SK-N-SH (cell line): ENCODE results near the gene MAPT. TPM values are rescaled to one million over a fixed set of nuclear protein-coding genes. Genes with fewer than 3 reads are reported as not detected.
A peak's percentile ranks its signal among the peaks of the same experiment; 100 is the strongest.

Experiments used
- CTCF ChIA-PET: fragments of 300-600, 350-600 bp; formaldehyde crosslinking; extraction: SDS; loops from one replicate; lab custom pipeline; 2021; lab: Yijun Ruan, JAX
- POLR2A ChIA-PET: fragments of 350-600 bp; sonication (Branson Sonifier 250); formaldehyde crosslinking; extraction: SDS; loops from one replicate; lab custom pipeline; 2020; ENCODE audit warnings: antibody characterized with exemption, inconsistent platforms; lab: Yijun Ruan, JAX
- DNase-seq: peaks from one replicate; pipeline ENCODE4 v3.0.0; 2012
- H2AFZ ChIP-seq: fragments of 200-600 bp; sonication (generic); 2 replicates; pipeline ENCODE4 v1.8.1; 2016; ENCODE audit warnings: antibody characterized with exemption, mild to moderate bottlenecking, low read depth
- H3F3A ChIP-seq: fragments of 200-600 bp; sonication (generic); replicated peaks from 2 replicates; pipeline ENCODE3; 2016; ENCODE audit warnings: antibody characterized with exemption, mild to moderate bottlenecking; ENCODE audit not compliant: insufficient read depth
- H3K27ac ChIP-seq, 2 experiments: fragments of 200-500 bp in 1 of 2; fragments of 200-600 bp in 1 of 2; sonication (Bioruptor generic) in 1 of 2; sonication (generic), shearing (Covaris generic) in 1 of 2; 2 replicates each; pipeline versions ENCODE4 v1.5.1 to v1.6.1; 2014 to 2016; ENCODE audit warnings: low read depth in 2 of 2, inconsistent platforms in 1 of 2, low read length in 1 of 2, mild to moderate bottlenecking in 1 of 2, mixed read lengths in 1 of 2
- H3K27me3 ChIP-seq: fragments of 200-600 bp; sonication (generic), shearing (Covaris generic); 2 replicates; pipeline ENCODE4 v1.6.1; 2016; ENCODE audit warnings: mixed run types; ENCODE audit not compliant: insufficient read depth
- H3K36me3 ChIP-seq, 2 experiments: fragments of 200-500 bp in 1 of 2; fragments of 200-600 bp in 1 of 2; sonication (Bioruptor generic) in 1 of 2; sonication (generic) in 1 of 2; replicated peaks in 1 of 2; 2 replicates each; pipeline versions ENCODE3 to v1.5.1; 2014 to 2016; ENCODE audit warnings: low read length in 1 of 2, mild to moderate bottlenecking in 1 of 2; ENCODE audit not compliant: insufficient read depth in 2 of 2, control insufficient read depth in 1 of 2
- H3K4me1 ChIP-seq, 2 experiments: fragments of 200-500 bp in 1 of 2; fragments of 200-600 bp in 1 of 2; sonication (Bioruptor generic) in 1 of 2; sonication (generic), shearing (Covaris generic) in 1 of 2; 2 replicates each; pipeline versions ENCODE4 v1.5.1 to v1.6.1; 2014 to 2016; ENCODE audit warnings: low read depth in 1 of 2, low read length in 1 of 2, mixed run types in 1 of 2; ENCODE audit not compliant: insufficient read depth in 2 of 2, control insufficient read depth in 1 of 2
- H3K4me2 ChIP-seq: fragments of 200-600 bp; sonication (generic), shearing (Covaris generic); 2 replicates; pipeline ENCODE4 v1.6.1; 2017; ENCODE audit warnings: mixed run types
- H3K4me3 ChIP-seq, 2 experiments: fragments of 200-500 bp in 1 of 2; fragments of 200-600 bp in 1 of 2; sonication (Bioruptor generic) in 1 of 2; sonication (generic), shearing (Covaris generic) in 1 of 2; 2 replicates each; pipeline versions ENCODE4 v1.5.1 to v1.8.1; 2014 to 2016; ENCODE audit warnings: low read depth in 2 of 2, inconsistent platforms in 1 of 2, low read length in 1 of 2, mild to moderate bottlenecking in 1 of 2, mixed read lengths in 1 of 2, moderate library complexity in 1 of 2
- H3K79me2 ChIP-seq: fragments of 200-600 bp; sonication (generic); 2 replicates; pipeline ENCODE4 v1.8.1; 2017; ENCODE audit warnings: mild to moderate bottlenecking; ENCODE audit not compliant: insufficient read depth
- H3K9ac ChIP-seq: fragments of 200-600 bp; sonication (generic); 2 replicates; pipeline ENCODE4 v1.6.1; 2017; ENCODE audit warnings: mixed run types
- H3K9me2 ChIP-seq: fragments of 200-600 bp; sonication (generic); 2 replicates; pipeline ENCODE4 v1.6.1; 2017; ENCODE audit warnings: mixed run types
- H3K9me3 ChIP-seq: fragments of 200-600 bp; sonication (generic); 2 replicates; pipeline ENCODE4 v1.6.1; 2017; ENCODE audit warnings: mixed run types, mild to moderate bottlenecking, moderate library complexity
- H4K20me1 ChIP-seq: fragments of 200-600 bp; sonication (generic); 2 replicates; pipeline ENCODE4 v1.6.1; 2017; ENCODE audit warnings: mild to moderate bottlenecking, mixed run types; ENCODE audit not compliant: insufficient read depth
- CHD2 ChIP-seq: fragments of 150-350 bp; IDR thresholded peaks from 2 replicates; pipeline ENCODE4 v1.6.1; 2018; ENCODE audit warnings: low read length; ENCODE audit not compliant: partially characterized antibody
- FOSL2 ChIP-seq: IDR thresholded peaks from 2 replicates; pipeline ENCODE4 v1.4.0; 2012; ENCODE audit warnings: low read depth, mild to moderate bottlenecking, moderate library complexity, borderline replicate concordance
- FOXJ3 ChIP-seq: sonication (generic); formaldehyde crosslinking; IDR thresholded peaks from 2 replicates; pipeline ENCODE4 v1.5.1; 2020; ENCODE audit warnings: mild to moderate bottlenecking, missing genetic modification reagents
- FOXM1 ChIP-seq: IDR thresholded peaks from 2 replicates; pipeline ENCODE4 v1.4.0; 2012; ENCODE audit warnings: low read depth, mild to moderate bottlenecking
- MAX ChIP-seq: IDR thresholded peaks from 2 replicates; pipeline ENCODE4 v1.4.0; 2012; ENCODE audit warnings: low read depth
- MEF2A ChIP-seq: IDR thresholded peaks from 2 replicates; pipeline ENCODE4 v1.4.0; 2012; ENCODE audit warnings: low read depth, borderline replicate concordance
- NFIC ChIP-seq: IDR thresholded peaks from 2 replicates; pipeline ENCODE4 v1.4.0; 2012; ENCODE audit warnings: borderline replicate concordance
- PBX3 ChIP-seq: IDR thresholded peaks from 2 replicates; pipeline ENCODE4; 2012
- REST ChIP-seq: IDR thresholded peaks from 2 replicates; pipeline ENCODE4 v1.6.1; 2012; ENCODE audit warnings: mild to moderate bottlenecking, low read depth, low read length, moderate library complexity
- TEAD4 ChIP-seq: IDR thresholded peaks from 2 replicates; pipeline ENCODE4 v1.4.0; 2012; ENCODE audit warnings: mild to moderate bottlenecking, borderline replicate concordance; ENCODE audit not compliant: insufficient read depth
- WGBS: methylation state at CpG from one replicate; pipeline ENCODE4 v1.1.6; 2017; ENCODE audit warnings: low lambda C conversion rate; 5-methylcytosine and 5-hydroxymethylcytosine counted together
- polyA plus RNA-seq, 3 experiments: library from polyadenylated mRNA; depleted of rRNA; stranded (reverse); fragments of >200 nt; gene quantifications; 2 replicates each; pipeline ENCODE4 v1.2.3, GENCODE V29; 2012
- TF ChIP-seq, protein P1 (sequence below): IDR thresholded peaks from 2 replicates; pipeline ENCODE4 v1.4.0; 2012; ENCODE audit warnings: low read depth, borderline replicate concordance
- TF ChIP-seq, protein P2 (sequence below): fragments of 150-350 bp; IDR thresholded peaks from 2 replicates; pipeline ENCODE4 v1.6.1; 2016; ENCODE audit warnings: mild to moderate bottlenecking, low read depth, low read length

MAPT gene
- polyA plus RNA-seq, 1 of the 3 experiments (the other 2 are of a cell fraction) = 0.74 TPM

- H3K36me3 ChIP-seq = peaks cover 0 to 14% of the 10 kb centered on the region in 2 experiments
- TF ChIP-seq FOXJ3 (CRISPR knock-in tag) (no peak), CHD2 (no peak), MAX (no peak), FOSL2 (no peak), MEF2A (no peak), FOXM1 (no peak), REST (no peak), TEAD4 (no peak), PBX3 (no peak), NFIC (no peak)
- TF ChIP-seq, protein P1, sequence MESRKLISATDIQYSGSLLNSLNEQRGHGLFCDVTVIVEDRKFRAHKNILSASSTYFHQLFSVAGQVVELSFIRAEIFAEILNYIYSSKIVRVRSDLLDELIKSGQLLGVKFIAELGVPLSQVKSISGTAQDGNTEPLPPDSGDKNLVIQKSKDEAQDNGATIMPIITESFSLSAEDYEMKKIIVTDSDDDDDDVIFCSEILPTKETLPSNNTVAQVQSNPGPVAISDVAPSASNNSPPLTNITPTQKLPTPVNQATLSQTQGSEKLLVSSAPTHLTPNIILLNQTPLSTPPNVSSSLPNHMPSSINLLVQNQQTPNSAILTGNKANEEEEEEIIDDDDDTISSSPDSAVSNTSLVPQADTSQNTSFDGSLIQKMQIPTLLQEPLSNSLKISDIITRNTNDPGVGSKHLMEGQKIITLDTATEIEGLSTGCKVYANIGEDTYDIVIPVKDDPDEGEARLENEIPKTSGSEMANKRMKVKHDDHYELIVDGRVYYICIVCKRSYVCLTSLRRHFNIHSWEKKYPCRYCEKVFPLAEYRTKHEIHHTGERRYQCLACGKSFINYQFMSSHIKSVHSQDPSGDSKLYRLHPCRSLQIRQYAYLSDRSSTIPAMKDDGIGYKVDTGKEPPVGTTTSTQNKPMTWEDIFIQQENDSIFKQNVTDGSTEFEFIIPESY = no peak
- TF ChIP-seq, protein P2, sequence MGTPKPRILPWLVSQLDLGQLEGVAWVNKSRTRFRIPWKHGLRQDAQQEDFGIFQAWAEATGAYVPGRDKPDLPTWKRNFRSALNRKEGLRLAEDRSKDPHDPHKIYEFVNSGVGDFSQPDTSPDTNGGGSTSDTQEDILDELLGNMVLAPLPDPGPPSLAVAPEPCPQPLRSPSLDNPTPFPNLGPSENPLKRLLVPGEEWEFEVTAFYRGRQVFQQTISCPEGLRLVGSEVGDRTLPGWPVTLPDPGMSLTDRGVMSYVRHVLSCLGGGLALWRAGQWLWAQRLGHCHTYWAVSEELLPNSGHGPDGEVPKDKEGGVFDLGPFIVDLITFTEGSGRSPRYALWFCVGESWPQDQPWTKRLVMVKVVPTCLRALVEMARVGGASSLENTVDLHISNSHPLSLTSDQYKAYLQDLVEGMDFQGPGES = no peak
- WGBS = 90% methylated on average over 14 of the region's 14 CpGs
- H3K79me2 ChIP-seq = no peaks in the 10 kb centered on the region
- H3K27me3 ChIP-seq = no peaks in the 10 kb centered on the region
- no peak overlapping the region for H2AFZ ChIP-seq
- DNase-seq = no peak
- H4K20me1 ChIP-seq = no peaks in the 10 kb centered on the region
- peak overlapping the region in 1 of 2 experiments; percentile 1; a peak in 1 of 4 replicates for H3K27ac ChIP-seq
- H3K4me3 ChIP-seq = no peak overlapping the region
- H3F3A ChIP-seq = no peaks in the 10 kb centered on the region
- H3K9ac ChIP-seq = no peak overlapping the region
- POLR2A ChIA-PET = no interaction called here
- H3K4me1 ChIP-seq = peaks cover 0 to 4% of the 10 kb centered on the region in 2 experiments; a peak in 1 of 4 replicates
- no peak overlapping the region for H3K4me2 ChIP-seq
- CTCF ChIA-PET = interaction anchor here (1.4 to 2.3 kb wide), 4 partner anchors 8 to 267 kb away, joined by 4 to 8 read pairs (median 6); no protein-coding TSS in a partner anchor
- no peaks in the 10 kb centered on the region for H3K9me2 ChIP-seq
- no peaks in the 10 kb centered on the region for H3K9me3 ChIP-seq
Measured at GRCh38 chr17:46020023-46020761, 125.8 kb downstream of the MAPT start.
